GM21619 (cell line): Measurements from ENCODE around the gene RETREG1.

ENCODE experiments used
- ATAC-seq: cut with Tn5 transposase; IDR thresholded peaks from one replicate; pipeline ENCODE4 v1.9.1; 2021; ENCODE audit not compliant: unreplicated experiment

The RETREG1 gene

GRCh38 chr5:16586556-16586955, 30.2 kb downstream of the RETREG1 start:
- ATAC-seq = no peak

GRCh38 chr5:16585041-16585667, 31.6 kb downstream of the RETREG1 start:
- no peak for ATAC-seq

DNA sequence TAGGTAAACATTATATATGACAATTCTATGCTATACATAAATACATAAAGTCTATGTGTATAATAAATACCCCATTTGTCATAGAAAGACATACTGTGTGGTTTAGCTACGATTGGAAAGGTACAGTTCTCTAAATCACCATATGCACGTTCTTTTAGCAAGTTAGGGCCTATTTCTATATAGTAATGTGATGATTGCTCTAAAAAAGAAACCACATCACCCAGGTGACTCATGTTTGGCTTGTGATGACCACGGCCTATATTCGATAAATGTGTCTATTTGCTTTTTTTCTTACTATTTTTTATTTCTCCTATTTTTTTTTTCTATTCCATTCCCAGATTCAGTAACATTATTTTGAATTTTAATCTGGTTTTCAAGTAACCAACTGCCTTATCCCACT, 34.7 kb downstream of the RETREG1 start:
- ATAC-seq = no peak

- ATAC-seq = no peak
Observed at GRCh38 chr5:16580382-16580781, 36.4 kb downstream of the RETREG1 start.

- ATAC-seq = no peak
Observed at GRCh38 chr5:16579142-16579847, 37.5 kb downstream of the RETREG1 start.

GRCh38 chr5:16578474-16578883, 38.3 kb downstream of the RETREG1 start:
- ATAC-seq = no peak

GRCh38 chr5:16577677-16578076, 39.1 kb downstream of the RETREG1 start:
- ATAC-seq = no peak

DNA sequence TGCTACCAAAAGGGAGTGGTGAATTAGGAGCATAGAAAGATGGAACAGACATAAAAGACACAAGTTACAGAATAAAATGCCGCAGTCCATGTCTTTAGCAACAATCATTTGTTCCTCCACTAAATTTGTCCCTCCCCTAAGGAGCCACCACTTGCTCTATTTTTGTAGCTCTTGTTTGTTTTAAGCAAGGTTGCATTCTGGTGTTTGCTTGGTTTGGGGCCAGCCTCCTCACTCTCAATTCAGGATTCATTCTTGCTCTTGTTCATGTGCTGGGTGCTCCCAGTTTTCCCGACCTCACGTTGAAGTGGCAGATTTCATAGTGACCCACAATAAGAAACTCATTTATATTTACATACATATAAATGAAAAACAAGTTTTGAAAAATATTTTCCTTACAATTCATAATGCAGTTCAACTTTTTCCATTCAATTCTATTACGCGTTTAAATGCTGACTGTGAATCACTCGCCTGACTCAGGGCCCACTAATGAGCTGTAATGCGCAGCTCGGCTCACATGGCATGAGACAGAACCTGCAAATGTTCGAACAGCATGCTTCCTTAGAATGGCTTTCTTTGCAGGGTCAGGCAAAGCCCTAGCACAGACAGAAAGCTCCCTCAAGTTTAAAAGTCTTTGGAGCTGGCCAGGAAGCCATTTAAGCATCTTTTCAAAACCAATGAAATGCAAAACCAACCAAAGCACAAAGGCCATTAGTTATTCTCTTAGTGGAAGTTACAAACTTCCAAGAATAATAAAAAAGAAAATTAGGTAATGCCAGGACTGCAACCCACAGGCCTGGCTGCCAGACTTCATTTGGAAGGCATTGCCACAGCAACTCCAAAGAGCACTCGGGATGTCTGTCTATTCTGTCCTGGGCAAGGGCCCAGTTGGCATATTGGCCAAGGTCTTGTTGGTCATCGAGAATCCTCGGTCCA, 41.7 kb downstream of the RETREG1 start:
- no peak for ATAC-seq

DNA sequence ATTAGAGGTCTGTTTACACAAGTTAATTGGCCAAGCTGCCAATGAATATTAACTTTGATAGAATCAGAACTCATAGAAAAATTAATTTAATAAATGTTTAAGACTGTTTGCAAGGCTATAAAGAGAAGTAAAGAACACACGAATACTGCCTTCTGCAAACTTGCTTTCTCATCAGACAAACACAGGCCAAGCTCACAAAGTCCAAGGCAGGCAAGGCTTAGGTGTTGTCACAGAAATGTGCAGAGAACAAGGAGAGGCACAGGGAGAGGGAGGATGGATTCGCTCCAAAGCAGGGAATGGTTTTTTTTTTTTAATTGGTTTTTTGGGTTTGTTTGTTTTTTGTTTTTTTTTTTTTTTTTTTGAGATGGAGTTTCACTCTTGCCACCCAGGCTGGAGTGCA, 43.4 kb downstream of the RETREG1 start:
- no peak for ATAC-seq

DNA sequence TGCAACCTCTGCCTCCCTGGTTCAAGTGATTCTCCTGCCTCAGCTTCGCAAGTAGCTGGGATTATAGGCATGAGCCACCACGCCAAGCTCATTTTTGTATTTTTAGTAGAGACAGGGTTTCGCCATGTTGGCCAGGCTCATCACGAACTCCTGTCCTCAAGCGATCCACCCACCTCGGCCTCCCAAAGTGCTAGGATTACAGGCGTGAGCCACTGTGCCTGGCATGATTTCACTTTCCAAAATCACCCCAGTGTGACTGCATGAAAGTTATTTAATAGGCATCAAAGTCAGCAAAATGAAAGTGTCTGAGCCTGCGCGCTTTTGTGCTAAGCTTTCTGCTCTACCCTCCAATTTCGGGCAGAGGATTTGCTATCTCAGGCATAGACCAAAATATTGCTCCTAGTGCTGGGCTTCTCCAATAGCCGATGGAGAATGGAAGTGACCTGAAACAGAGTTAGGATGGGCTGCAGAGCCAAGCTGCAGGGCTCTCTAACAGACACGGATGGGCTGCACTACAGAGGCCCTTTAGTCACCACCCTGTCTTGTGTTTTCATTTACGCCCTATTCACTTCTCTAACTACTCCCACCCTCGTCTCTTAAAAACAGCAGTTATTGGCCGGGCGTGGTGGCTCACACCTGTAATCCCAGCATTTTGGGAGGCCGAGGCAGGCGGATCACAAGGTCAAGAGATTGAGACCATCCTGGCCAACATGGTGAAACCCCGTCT, 44.3 kb downstream of the RETREG1 start:
- ATAC-seq = no peak

DNA sequence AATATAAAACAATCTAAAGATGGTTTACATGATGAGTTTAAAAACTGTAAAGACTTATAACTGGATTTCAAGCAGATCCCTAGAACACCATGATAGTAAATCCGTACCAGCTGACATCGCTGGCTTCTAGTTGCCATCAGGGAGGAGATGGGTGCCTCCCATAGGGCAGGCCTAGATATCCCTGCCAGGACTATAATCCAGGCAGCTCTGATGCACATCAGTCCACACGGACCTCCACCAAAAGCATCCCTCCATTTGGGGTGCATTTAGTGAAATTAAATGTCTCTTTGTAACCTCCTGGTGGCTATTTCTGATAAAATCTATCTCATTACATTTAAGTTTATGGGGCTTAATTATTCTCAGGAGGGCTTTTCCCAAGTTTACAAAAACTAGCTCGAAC, 45.8 kb downstream of the RETREG1 start:
- no peak for ATAC-seq

- ATAC-seq = no peak
Observed at GRCh38 chr5:16570121-16570815, 46.5 kb downstream of the RETREG1 start.

GRCh38 chr5:16568875-16569580, 47.8 kb downstream of the RETREG1 start:
- ATAC-seq = no peak

GRCh38 chr5:16567365-16567764, 49.4 kb downstream of the RETREG1 start:
- ATAC-seq = no peak

GRCh38 chr5:16565118-16565517, 51.7 kb downstream of the RETREG1 start:
- ATAC-seq = no peak

DNA sequence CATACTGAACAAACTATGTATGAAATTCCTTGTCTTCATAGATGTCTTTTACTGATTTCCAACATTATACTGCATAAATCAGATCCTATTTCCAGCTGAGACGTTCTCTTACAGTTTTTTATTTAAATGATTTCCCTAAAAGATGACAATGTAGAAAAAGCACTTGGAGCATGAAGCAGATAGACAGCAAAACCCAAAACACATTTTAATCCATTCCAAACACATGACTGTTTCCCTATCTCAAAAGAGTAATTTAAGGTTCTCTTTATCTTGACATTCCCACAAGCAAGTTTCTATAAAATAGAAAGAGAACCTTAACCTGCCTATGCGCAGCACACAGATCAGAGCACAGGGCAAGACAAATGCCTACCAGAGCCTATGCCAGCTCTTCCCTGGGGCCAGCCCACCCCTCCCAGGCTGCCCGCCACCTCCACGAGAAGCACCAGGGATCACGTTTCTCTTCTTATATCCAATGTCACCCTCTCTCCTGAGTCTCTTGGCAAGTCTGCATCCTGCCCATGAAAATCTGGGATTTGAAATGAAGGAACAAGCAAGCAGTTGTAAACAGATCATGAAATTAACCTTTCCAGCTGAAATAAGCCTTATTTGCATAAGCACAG, 52.4 kb downstream of the RETREG1 start:
- no peak for ATAC-seq

- ATAC-seq = no peak
Observed at GRCh38 chr5:16563686-16564085, 53.1 kb downstream of the RETREG1 start.

- no peak for ATAC-seq
Observed at GRCh38 chr5:16561660-16562059, 55.1 kb downstream of the RETREG1 start.

DNA sequence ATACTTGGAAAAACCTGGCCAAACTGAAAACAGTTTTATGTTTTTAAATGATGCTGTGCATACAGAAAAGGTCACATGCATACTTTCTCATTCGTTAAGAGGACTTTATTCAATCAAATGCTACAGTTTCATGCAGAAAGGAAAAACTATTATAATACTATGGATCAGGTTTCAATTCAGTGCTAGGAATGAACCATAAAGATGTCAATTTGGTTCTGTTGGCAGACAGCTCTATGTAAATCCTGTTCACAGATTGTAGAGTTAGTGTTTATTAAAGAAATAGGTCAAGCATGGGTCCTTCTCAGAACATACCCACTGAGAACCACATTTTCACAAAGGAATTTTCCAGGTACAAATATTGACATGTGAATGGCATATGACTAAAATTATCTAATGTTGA, 57.1 kb downstream of the RETREG1 start:
- ATAC-seq = no peak
